Activated CD8-positive, alpha-beta memory T cell treated with anti-CD3 and anti-CD28 coated beads, Interleukin-2, amount 50 U/mL, for 24 hours (primary cell): Measurements from ENCODE around the gene FBLN7.
"Not testable (repeated sequence)": the region's sequence is repeated elsewhere in the genome, so short reads cannot be mapped to it uniquely, and the experiment has no call there.

Source experiments
- DNase-seq: peaks from one replicate; pipeline ENCODE4 v3.0.0-alpha.2; 2020; ENCODE audit errors: extremely low read depth

Gene FBLN7, protein sequence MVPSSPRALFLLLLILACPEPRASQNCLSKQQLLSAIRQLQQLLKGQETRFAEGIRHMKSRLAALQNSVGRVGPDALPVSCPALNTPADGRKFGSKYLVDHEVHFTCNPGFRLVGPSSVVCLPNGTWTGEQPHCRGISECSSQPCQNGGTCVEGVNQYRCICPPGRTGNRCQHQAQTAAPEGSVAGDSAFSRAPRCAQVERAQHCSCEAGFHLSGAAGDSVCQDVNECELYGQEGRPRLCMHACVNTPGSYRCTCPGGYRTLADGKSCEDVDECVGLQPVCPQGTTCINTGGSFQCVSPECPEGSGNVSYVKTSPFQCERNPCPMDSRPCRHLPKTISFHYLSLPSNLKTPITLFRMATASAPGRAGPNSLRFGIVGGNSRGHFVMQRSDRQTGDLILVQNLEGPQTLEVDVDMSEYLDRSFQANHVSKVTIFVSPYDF

DNA sequence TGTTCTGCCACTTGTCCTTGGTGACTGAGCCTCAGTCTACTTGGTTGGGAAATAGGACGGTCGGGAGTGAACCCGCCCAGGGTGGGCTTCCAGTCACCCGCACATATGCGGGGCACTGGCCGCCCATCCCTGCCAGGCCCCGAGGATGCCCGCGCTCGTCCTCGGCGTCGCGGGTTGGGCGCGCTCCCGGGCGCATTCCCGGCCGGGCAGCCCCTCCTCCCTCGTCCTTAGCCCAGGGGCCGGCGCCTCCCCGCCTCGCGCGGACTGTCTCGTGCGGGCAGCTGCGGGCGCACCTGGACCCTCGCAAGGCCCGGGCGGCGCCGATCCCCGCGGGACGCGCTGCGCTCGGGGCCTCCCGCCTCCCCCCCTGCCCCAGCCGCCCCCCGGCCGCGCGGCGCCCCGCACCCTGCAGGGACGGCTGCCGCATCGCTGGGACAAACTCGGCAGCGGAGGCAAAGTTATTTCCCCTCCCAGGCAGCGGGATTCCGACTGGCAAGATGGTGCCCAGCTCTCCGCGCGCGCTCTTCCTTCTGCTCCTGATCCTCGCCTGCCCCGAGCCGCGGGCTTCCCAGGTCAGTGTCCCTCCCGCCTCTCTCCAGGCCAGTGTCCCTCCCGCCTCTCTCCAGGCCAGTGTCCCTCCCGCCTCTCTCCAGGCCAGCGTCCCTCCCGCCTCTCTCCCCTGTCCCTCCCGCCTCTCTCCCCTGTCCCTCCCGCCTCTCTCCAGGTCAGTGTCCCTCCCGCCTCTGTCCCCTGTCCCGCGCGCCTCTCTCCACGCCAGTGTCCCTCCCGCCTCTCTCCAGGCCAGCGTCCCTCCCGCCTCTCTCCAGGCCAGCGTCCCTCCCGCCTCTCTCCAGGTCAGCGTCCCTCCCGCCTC lies at the start of gene FBLN7:
TSS of gene FBLN7 (plus strand) at position 227 of the 874 bp plus-strand sequence. CDS start at position 498, 271 bp downstream.
- no peak for DNase-seq

DNA sequence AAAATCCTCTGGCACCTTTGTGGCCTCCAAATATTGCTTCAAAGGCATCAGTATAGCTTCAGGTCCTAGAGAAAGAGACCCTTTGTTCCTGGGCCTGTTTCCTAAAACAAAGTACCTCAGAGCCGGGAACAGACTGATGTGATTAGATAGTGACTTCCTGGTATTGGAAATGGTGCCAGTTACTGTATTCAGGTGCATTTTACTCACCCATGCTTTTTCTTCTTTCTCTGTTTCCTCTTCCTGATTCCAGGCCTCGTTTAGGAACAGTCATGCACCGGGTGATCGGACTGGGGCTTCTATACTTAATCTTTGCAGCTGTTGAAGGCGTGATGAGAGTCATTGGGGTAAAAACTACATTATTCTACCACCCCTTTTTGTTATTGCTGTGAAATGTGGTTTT lies 48.8 kb upstream of the FBLN7 start:
- DNase-seq: no peak

DNA sequence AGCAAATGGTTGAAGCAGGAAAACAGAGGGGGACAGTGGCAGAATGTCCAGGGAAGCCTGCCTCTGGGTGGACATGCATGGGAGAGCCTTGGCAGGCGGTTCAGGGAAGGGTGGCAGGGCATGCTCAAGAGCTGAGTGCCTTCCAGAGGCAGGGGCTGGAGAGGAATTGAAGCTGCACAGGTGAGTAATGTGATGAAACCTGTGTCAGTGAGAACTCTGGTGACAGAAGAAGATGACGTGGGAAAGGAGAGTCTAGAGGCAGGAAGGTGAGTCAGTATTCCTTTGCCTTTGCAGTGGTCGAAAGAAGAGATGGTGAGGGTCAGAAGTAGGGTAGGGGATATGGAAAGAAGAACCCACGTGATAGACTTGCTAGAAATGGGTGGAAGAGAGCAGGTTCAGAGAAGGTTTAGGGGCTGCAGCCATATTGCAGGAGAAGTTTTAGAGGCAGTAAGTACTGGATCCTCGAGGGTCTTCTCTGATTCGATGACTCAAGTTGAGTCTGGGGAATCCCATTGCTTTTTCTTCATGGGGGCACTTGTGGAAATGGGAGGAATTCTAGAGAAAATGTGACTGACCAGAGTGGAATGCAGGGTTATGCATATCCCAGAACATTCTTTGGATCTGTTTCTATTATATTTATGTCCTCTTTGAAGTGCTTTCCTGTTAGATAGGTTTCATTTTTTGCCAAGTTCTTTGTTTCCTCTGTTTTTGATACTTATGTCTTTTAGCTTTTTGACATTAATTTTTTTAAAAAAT lies 45.7 kb upstream of the FBLN7 start:
- no peak for DNase-seq

DNA sequence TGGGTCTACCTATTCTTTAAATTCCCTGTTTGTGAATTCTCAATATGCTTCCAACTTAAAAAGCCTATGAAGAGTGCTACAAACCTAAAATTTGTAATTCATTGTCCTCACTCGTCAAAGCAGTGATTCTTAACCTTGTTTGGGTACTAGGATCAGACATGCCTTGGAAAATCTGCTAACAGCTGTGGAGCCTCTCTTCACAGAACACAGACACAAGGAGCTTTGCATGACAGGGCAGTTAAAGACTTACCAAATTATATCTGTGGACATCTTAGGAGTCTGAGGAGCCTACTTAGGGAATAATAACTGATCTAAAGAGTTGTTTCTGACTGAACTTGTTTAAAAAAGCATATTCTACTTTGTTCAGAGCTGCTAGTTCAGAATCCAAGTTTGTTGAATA lies 45.0 kb upstream of the FBLN7 start:
- DNase-seq: no peak

DNA sequence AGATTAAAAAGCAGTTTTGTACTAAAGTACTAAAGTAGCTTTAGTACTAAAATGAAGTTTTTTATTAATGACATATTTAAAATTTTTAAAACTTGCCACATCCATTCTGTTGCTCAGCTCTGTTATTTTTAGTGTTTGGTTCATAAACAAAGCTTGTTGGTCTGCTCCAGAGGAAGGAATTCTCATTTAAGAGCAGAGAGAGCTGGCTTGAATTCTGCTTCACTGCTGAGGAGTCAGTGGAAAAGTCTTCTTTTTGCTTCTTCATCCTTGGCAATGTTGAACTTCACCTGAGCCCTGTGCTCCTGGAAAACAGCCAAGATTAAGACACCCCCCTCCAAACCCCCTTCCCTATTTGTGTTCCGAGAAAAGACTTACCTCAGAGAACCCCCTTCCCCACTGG lies 42.5 kb upstream of the FBLN7 start:
- no peak for DNase-seq

DNA sequence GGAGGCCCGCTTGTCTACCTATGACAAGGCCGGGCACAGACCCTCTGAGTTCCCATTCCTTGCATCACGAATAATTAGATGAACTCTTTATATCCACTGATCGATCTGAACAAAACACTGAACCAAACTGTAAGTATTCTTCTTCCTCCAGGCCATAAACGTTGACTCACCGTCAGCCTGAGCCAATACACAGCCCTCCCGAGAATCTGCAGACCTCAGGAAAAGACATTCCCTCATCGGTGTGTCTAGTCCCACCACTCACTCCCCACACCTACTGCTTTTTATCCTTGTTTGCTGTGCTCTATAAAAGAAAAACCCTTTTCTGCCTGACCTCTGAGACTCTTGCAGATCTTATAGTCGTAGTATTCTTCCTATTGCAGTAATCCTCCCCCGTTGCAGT lies 42.1 kb upstream of the FBLN7 start:
- no peak for DNase-seq

DNA sequence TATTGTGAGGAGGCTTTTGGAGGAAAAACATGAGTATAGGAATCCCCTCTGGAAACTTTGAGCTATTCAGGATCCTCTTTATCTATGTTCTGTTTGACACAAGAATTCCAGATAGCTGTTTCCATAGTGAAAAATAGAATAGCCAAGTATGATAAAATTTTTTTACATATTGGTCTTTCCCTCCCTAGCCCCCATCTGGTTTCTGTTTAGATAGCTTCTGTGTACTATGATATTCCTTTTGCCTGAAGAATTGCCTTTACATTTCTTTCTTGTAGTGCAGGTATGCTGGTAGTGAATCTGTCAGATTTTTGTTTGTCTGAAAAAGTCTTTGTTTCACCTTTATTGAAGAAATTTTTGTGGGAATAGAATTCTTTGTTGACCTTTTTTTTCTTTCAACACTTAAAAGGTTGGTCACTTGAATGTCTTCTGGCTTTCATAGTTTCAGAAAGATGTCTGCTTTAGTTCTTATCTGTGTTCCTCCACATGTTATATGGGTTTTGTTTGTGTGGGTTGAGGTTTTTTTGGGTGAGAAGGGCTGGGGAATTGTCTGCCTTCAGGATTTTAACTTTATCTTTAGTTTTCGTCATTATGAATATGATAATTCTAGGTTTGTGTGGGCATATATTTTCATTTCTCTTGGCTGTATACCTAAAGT lies 29.9 kb upstream of the FBLN7 start:
- DNase-seq: no peak

DNA sequence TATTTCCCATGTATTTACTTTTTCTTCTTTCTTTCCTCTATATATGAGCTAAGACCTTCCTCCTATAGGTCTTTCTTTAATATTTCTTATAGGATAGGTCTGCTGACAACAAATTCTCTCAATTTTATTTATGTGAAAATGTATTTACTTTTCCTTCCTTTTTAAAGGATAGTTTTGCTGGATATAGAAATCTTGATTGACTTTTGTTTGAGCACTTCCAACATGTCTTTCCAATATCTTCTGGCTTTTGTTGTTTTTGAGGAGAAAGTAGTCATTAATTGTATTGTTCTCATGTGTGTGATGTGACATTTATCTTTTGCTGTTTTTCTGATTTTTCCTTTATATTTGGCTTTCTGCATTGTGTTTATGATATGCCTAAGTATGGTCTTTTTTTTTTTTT lies 28.9 kb upstream of the FBLN7 start:
- no peak for DNase-seq

DNA sequence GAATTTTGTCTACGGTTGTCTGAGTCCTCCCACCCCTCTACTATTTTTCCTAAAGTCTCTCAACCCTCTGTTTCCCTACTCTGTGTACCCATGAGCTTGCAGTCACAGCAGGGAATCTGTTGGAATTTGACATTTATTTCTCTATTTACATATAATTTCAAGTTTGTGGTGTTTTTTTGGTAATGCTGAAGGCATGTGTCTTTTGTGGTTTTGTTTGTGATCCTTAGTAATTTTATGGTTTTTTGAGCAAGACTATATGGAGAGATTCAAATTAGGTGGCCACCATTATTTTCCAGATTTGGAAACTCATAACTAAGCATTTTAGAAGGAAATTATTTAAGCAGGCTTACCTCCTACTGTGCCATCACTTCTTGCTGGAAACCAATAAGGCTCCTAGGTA lies 27.2 kb upstream of the FBLN7 start:
- DNase-seq: no peak

DNA sequence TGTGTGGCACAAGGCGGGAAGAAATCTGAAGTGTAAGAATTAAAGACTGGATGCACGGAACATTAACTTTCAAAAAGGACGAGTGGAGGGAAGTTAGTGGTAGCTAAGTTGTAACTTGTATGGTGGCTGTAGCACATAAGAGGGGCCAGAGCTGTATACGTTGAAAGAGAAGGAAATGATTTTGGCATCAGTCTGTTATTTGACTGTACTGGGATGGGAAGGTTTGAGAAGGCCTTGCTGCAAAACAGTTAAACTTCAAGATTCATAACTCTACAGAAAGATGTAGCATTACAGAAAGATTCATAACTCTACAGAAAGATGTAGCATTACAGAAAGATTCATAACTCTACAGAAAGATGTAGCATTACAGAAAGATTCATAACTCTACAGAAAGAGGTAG lies 24.8 kb upstream of the FBLN7 start:
- not testable (repeated sequence) for DNase-seq

DNA sequence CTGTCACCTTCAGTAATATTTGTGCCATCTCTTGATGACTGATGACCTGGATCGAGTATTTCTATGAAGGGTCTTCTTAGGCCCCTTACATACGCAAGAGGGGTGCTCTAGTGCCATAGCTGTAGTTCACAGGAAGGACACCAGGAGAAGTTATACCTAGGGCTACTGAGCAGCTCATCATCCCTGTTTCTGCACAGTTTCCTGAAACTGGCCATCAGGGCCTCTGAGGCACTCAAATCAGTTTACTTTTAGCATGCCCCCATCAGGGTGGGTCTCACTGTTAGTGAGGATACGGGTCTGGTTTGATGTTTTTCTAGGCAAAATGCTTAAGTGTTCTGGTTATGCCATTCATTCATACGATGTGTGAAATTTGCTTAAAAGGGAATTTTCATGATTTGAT lies 20.0 kb upstream of the FBLN7 start:
- no peak for DNase-seq

DNA sequence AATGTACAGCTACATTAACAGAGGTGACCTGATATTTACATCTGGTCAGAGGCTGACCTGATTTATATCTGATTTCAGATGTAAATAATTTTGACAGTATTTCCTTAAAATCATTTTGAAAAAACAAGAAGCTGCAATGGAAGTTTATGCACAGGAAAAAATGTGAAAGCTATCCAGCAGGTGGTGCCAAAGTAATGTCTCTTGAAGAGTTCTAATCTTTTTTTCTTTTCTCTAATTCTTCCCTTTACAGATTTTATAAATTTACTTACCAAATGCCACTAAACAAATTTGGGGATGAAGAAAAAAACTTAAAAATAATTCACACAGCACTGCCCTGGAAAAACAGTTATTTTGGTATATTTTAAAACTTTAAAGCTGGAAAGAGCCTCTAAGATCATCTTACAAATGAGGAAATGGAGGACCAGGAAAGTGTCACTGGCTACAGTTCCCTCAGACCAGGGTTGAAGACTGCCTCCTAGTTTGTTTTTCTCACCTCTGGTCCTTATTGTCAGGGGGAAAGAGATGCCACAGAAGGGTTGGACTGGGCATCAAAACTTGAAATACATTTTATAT lies 16.4 kb upstream of the FBLN7 start:
- no peak for DNase-seq

DNA sequence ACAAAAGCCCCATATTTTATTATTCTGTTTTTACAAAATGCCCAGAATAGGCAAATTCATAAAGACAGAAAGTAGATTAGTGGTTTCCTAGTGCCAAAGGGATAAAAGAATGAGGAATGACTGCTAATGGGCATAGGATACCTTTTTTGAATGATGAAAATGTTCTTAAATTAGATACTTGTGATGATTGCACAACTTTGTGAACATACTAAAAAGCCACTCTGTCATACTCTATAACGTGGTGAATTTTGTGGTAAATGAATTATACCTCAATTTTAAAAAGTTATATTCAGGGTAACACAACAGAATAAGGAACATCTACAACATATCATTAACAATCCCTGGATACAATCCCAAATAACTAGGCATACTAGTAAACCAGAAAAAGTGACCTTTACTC lies 9.1 kb upstream of the FBLN7 start:
- no peak for DNase-seq

DNA sequence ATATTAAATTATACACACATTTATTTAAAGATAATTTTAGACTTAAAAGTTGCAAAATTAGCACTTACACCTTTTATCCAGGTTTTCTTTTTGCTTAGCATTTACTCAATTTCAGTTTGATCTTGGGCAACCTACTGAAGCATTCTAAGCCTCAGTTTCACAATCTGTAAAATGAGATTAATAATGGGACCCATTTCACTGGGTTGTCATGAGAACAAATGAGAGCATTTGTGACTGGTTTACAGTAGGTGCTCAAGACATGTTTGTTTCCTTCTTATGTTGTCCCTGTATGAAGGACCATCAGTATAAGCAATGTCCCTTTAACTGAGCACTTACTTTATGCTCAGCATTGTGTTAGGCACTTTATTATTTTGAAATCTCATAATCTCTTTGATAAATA lies 4.8 kb upstream of the FBLN7 start:
- no peak for DNase-seq

DNA sequence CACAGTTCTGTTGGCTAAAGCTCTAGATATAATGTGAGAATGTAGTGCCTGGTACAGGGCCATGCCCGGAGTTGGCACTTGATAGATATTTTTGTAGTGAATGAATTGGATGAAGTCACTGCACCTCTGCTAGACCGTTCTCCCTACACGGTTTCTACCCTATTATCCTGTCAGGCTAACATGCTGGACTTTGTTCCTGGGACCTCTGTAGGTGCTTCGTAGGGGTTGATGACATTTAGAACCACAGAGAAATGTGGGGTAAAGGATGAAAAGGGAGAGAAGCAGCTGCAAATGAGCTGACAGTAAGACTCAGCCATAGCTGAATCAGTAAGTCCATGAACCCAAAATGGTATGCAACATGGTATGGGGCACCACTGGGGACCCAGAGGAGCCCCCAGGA lies 4.1 kb upstream of the FBLN7 start:
- no peak for DNase-seq

DNA sequence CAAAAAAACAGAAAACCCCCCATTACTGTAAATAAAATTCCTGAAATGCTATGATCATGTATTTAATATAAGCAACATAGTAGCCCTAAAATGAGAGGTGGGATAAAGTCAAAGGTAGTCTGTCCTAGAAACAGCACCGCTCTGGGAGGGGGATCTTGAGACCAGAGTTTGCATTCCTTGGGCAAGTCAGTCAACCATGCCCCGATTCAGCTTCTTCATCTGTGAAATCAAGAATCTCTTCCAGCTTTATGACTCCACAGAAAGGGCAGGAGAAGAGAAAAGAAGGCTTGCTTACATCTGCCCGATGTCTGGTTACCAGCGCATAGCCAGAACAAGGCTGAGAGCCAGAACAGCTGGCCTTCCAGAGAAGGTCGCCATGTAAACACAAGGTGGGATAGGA lies 2.1 kb upstream of the FBLN7 start:
- no peak for DNase-seq

DNA sequence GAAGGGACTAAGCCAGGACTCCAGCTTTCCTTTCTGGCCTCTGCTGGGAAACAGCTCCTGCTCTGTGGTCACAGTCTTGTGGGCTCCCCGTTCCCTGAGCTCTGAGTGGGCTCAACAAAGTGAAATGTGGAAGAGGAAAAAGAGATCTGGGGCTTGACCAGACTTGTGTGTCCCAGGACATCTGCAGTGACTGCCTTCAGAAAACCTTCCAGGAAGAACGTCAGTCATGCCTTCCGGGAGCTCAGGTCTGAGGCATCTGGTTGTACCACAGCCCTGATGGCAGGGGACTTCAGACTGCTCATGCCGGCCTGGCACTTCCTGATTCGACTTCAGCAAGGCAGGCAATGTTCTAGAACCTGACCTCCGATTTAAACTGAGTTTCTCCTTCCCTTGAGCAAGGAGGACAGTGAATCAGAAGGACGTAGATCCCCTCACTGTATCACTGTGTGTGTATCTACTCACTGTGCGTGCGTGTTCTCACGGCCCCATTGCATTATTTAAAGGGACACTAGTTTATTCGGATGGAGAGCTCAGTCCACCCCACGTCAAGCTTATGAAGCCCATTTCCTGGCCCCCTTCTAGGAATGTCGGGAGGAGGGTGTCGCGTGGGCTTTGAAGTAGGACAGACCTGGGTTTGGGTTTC lies 548 bp upstream of the FBLN7 start:
- no peak for DNase-seq

DNA sequence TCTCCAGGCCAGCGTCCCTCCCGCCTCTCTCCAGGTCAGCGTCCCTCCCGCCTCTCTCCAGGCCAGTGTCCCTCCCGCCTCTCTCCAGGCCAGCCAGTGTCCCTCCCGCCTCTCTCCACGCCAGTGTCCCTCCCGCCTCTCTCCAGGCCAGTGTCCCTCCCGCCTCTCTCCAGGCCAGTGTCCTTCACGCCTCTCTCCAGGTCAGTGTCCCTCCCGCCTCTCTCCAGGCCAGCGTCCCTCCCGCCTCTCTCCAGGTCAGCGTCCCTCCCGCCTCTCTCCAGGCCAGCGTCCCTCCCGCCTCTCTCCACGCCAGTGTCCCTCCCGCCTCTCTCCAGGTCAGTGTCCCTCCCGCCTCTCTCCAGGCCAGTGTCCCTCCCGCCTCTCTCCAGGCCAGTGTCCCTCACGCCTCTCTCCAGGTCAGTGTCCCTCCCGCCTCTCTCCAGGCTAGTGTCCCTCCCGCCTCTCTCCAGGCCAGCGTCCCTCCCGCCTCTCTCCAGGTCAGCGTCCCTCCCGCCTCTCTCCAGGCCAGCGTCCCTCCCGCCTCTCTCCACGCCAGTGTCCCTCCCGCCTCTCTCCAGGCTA lies 939 bp downstream of the FBLN7 start:
- DNase-seq: not testable (repeated sequence)

DNA sequence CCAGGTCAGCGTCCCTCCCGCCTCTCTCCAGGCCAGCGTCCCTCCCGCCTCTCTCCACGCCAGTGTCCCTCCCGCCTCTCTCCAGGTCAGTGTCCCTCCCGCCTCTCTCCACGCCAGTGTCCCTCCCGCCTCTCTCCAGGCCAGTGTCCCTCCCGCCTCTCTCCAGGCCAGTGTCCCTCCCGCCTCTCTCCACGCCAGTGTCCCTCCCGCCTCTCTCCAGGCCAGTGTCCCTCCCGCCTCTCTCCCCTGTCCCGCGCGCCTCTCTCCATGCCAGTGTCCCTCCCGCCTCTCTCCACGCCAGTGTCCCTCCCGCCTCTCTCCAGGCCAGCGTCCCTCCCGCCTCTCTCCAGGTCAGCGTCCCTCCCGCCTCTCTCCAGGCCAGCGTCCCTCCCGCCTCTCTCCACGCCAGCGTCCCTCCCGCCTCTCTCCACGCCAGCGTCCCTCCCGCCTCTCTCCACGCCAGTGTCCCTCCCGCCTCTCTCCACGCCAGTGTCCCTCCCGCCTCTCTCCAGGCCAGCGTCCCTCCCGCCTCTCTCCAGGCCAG lies 1.5 kb downstream of the FBLN7 start:
- DNase-seq: not testable (repeated sequence)

DNA sequence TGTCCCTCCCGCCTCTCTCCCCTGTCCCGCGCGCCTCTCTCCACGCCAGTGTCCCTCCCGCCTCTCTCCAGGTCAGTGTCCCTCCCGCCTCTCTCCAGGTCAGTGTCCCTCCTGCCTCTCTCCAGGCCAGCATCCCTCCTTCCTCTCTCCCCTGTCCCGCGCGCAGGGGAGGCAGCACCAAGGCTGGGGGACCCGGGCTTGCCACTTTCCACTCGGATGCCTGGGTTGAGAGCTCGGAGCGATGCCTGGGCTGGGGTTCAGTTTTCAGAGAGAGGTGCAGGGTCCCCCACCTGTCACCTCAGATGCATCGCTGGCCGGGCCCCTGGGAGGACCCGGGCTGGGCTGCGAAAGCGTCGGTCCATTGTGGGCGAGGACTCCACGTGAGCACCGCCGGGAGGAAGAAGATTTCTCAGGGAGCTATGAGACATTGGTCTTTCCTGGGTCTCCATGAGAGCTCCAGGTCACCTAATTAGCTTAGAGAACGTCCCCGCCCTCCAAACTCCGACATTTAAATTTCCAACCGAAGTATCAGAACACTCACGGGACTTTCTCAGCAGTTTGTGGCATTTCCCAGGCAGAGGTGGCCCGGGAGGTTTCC lies 2.1 kb downstream of the FBLN7 start:
- DNase-seq: no peak
